HT-29 (cell line): ENCODE results near the gene ABITRAM. TPM values are rescaled to one million over a fixed set of nuclear protein-coding genes. Genes with fewer than 3 reads are reported as not detected.
"Not testable (repeated sequence)": the region's sequence is repeated elsewhere in the genome, so short reads cannot be mapped to it uniquely, and the experiment has no call there.

ENCODE experiments used
- DNase-seq: peaks from one replicate; pipeline ENCODE4 v3.0.0-alpha.2; 2015; ENCODE audit warnings: low spot score
- total RNA-seq: library from RNA; depleted of rRNA; stranded (reverse); fragments of >200 nt; shearing (Covaris generic); gene quantifications from 2 replicates; pipeline ENCODE4 v1.2.3, GENCODE V29; 2014

ABITRAM gene
- total RNA-seq, 1 experiment from 2014 or later: 4.8 TPM

DNA sequence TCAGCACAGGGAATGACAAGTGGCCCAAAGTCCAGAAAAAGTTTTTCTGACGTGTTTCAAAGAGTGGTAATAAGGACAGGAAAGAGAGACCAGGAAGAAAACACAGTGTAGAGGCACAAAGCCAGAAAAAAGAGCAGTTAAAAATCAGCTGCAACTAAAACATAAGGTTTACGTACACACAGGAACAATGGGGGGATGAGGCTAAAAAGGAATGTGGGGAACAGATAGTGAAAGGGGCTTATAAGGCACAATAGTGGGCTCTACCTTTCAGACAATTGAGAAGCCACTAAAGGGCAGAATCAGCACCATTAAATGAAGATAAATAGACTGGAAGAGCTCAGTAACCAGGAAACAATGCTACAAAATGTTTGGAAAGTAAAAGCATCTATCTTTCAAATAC is 5.8 kb upstream of the ABITRAM start:
- no peak for DNase-seq

GRCh38 chr9:108933231-108933717 is 926 bp upstream of the ABITRAM start:
- peak; percentile 20 for DNase-seq

DNA sequence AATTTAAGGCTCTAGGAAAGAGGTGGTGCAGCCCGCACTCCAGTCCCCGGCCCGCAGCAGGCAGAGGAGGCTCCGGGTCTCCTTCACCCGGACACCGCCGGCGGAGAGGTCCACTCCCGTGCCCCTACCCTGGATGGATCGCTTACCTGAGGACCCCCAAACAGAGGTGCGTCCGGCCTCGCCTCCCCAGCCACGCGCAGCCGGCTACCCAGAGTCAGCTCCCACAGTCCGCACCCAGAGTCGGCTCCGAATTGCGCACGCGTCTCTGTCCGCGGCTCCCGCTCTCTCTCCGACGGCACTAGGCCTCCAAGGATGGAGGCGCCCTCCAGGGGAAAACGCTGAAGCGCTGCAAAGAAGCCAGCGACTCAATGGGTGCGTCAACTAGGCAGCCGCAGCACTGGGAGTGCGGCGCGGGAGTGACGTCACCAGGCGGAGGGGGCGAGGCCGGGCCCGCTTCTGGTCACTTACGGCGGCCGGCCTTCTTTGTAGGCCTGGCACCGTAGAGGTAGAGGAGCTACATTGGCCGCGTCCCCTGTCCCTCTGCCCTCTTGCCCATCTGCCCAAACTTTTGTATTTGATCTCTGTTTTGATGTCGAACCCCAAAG is 380 bp upstream of the ABITRAM start, which contains the start of gene ELP1:
ELP1 (minus strand) TSS at position 407 of the 605 bp plus-strand sequence. CDS start 2,978 bp downstream, outside the sequence.
- DNase-seq: peak; percentile 93

DNA sequence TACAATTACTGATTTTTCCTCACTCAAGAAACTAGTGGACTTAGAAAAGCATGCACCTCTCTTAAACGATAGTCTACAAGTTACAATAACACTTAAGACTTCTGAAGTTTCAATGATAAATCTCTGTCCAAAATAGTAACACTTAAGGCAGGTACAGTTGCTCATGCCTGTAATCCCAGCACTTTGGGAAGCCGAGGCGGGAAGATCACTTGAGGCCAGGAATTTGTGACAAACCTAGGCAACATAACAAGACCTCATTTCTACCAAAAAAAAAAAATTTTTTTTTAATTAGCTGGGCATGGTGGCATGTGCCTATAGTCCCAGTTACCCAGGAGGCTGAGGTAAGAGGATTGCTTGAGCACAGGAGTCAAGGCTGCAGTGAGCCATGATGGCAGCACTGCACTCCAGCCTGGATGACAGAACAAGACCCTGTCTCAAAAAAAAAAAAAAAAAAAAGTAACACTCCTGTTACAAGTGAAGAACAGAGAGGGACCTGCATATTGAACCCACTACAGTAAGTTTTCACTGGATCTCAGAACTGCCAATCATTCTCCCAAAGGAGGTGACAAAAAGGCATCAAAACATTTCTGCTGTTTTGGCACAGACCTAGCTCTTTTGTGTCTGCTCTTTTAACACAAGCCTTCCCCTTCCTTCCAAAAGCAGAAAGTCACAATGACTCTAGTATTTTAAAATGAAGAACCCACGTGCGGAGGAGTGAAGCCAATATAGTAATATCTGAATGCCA is 3.5 kb downstream of the ABITRAM start:
- no peak for DNase-seq

DNA sequence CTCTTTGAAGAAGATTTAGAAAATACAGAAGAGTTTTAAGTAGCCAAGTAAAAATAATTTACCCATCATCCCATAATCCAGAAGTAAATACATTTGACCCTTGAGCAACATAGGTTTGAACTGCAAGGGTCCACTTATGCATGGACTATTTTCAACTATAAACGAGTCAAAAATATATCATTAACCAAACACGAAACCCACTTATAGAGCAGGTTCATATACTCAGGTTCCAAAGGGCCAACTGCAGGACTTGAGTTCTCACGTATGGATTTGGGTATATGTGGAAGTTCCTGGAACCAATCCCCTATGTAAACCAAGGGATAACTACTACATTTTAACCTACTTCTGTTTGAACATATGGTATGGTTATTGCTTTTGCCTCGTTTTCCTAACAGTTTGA is 5.8 kb downstream of the ABITRAM start:
- DNase-seq: no peak

- DNase-seq: no peak
These were observed 16.0 kb downstream of the ABITRAM start for GRCh38 chr9:108950168-108950567.

GRCh38 chr9:108951578-108951977 is 17.4 kb downstream of the ABITRAM start:
- DNase-seq: no peak

GRCh38 chr9:108953983-108954574 is 19.9 kb downstream of the ABITRAM start:
- peak; percentile 66 for DNase-seq

DNA sequence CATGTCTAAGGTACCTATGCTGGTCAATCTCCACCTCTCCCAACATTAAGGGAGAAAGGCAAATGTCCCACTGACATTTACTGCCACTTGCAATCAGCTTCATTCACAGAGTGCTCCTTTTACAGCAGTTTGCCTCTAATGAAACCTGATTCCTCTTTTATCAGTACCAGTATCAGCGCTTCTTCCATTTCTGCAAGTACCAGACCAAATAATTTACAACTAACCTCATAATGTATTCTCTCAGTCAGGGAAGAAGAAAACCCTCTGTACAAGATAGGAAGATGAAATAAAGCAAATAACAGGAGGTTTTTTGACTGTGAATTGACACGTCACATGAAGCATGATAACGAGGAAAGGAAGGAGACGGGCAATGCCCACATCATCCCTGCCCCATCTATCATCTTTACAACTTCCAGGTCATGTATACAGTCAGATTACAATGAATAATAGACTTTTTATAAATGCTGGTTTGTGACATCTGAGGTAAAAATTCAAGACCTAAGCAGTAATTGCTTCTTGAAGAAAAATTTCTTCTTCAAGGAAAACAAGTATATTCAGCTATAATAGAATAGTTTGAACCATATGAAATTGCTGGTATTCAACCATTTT is 21.9 kb downstream of the ABITRAM start:
- no peak for DNase-seq

DNA sequence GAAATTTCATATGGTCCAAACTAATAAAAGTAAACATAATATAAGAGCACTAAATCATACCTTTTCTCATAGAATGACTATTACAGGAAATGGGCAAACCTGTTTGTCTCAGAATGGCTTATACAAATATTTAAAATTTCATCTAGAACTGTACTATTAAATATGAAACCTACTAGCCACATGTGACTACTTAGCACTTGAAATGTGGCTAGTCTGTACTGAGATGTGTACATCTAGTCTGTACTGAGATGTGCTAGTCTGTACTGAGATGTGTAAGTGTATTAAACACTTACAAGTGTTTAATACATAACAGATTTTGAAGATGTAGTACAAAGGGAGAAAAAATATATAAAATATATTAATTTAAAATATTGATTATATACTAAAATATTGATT is 22.4 kb downstream of the ABITRAM start:
- DNase-seq: no peak

DNA sequence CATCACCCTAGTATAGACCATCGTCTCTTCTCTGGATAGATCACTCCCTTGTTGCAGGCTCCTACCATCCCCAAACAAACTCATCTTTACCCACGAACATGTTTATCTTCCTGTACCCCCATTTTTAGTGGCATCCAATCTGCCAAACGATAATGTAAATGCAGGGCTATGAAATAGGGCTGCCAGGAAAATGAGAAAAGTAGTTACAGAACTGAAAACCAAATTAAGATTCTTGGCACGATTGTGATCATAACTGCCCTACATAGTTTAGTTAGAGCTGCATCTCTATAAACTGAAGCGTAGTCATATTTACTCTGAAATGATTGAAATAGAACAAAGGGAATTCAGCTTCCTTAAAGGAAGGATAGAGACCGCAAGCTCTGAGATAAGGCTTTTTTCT is 26.1 kb downstream of the ABITRAM start:
- DNase-seq: no peak

GRCh38 chr9:108961151-108961550 is 27.0 kb downstream of the ABITRAM start:
- DNase-seq: no peak

- DNase-seq: no peak
These were observed 29.4 kb downstream of the ABITRAM start for GRCh38 chr9:108963459-108964143.

GRCh38 chr9:108967916-108968315 is 33.7 kb downstream of the ABITRAM start:
- no peak for DNase-seq

DNA sequence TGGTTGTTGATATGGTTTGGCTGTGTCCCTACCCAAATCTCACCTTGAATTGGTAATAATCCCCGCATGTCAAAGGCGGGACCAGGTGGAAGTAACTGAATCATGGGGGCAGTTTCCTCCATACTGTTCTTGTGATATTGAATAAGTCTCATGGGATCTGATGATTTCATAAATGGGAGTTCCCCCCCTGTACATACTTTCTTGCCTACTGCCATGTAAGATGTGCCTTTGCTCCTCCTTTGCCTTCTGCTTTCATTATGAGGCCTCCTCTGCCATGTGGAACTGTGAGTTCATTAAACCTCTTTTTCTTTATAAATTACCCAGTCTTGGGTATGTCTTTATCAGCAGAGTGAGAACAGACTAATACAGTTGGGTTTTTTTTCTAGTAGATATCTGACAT is 37.2 kb downstream of the ABITRAM start:
- not testable (repeated sequence) for DNase-seq

GRCh38 chr9:108972186-108972585 is 38.0 kb downstream of the ABITRAM start:
- no peak for DNase-seq

GRCh38 chr9:108972626-108973209 is 38.5 kb downstream of the ABITRAM start:
- no peak for DNase-seq

DNA sequence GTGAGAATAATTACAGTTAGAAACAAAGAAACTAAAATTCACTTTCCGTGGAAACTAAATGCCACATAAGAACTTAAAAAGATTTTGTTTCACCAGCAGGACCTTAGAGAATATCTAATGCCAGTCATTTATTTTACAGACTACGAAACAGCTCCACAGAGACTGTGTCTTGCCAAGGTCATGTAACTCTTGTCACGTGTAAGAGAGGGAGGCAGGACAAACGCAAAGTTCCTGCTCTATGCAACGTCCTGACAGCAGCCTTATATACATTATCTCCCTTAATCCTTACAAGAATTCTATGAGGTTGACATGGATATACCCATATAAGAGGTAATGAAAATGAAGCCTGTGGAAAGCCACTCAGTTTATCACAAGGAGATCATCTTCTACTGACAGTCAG is 39.7 kb downstream of the ABITRAM start:
- DNase-seq: no peak

GRCh38 chr9:108978205-108978604 is 44.0 kb downstream of the ABITRAM start:
- DNase-seq: no peak

DNA sequence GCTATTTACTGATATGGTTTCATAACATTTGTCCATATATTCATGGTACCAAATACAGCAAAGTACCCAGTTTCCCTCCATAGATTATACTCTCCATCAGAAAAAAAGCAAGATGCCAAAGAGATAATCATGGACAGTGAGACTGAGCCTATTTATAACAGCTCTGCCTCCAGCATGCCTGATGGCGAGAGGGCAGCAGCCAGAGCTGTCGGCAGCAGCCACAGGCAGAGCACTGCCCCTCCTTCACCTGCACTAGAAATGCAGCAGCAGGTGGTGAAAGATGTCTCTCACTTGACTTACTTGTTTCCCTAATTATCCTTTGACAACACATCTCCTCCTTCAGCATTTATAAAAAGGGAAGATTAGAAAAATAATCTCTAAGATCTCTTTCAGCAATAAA is 46.7 kb downstream of the ABITRAM start:
- DNase-seq: no peak

GRCh38 chr9:108983885-108984284 is 49.7 kb downstream of the ABITRAM start:
- DNase-seq: no peak
